Left lung (tissue), 10 donors: Measurements from ENCODE around the gene PLEKHF1. TPM values are rescaled to one million over a fixed set of nuclear protein-coding genes. Genes with fewer than 3 reads are reported as not detected.
A peak's percentile ranks its signal among the peaks of the same experiment; 100 is the strongest.

ENCODE experiments used
- ATAC-seq: fragments of 200-7000 bp; cut with Tn5 transposase; one replicate; pipeline ENCODE4 v1.9.1; 2020; ENCODE audit warnings: moderate library complexity
- DNase-seq, 4 donors: peaks; one replicate each; pipeline ENCODE4 v3.0.0-alpha.2; 2013 to 2020
- H3K27ac ChIP-seq, 2 donors: fragments of 200-600 bp; sonication (generic) in 1 of 2; one replicate each; pipeline versions ENCODE4 v1.5.0 to v1.8.0; 2020 to 2021
- H3K27me3 ChIP-seq, 2 donors: fragments of 200-600 bp; sonication (generic) in 1 of 2; one replicate each; pipeline versions ENCODE4 v1.5.0 to v1.8.0; 2020 to 2021
- H3K36me3 ChIP-seq, 2 donors: fragments of 200-600 bp; sonication (generic) in 1 of 2; one replicate each; pipeline versions ENCODE4 v1.5.0 to v1.8.0; 2020 to 2021
- H3K4me1 ChIP-seq, 2 donors: fragments of 200-600 bp; one replicate each; pipeline ENCODE4 v1.8.0; 2021
- H3K4me3 ChIP-seq, 2 donors: fragments of 200-600 bp; sonication (generic) in 1 of 2; one replicate each; pipeline versions ENCODE4 v1.5.0 to v1.8.0; 2020 to 2021; ENCODE audit warnings: mild to moderate bottlenecking in 1 of 2
- H3K9me3 ChIP-seq, 2 donors: fragments of 200-600 bp; sonication (generic) in 1 of 2; one replicate each; pipeline versions ENCODE4 v1.5.0 to v1.8.0; 2020 to 2021
- intact Hi-C, 2 donors: fragments of 100-400 bp; cut with DNase I; formaldehyde crosslinking; loops; one replicate each; pipeline versions ENCODE4 v1.11.2 to v1.14.2; 2022
- polyA plus RNA-seq, 6 donors: library from polyadenylated mRNA; unstranded; fragments of 120-200 nt; gene quantifications; one replicate each; pipeline ENCODE4 v1.2.1, GENCODE V29; 2013; ENCODE audit not compliant: insufficient read length in 6 of 6
- total RNA-seq, 2 donors: library from RNA; stranded (reverse); fragmentation: NEBNext Ultra II Directional; extraction: Animal tissue kit (Norgen Biotek cat#: 25700); gene quantifications; one replicate each; pipeline ENCODE4 v1.2.1, GENCODE V29; 2021
- TF ChIP-seq, protein P1 (sequence below), 2 donors: fragments of 200-600 bp; sonication (generic) in 1 of 2; IDR thresholded peaks; one replicate each; pipeline versions ENCODE4 v1.5.0 to v1.8.0; 2021; ENCODE audit warnings: antibody characterized with exemption in 2 of 2
- donor health status: DM: no; HTN: yes; CAD: no.
- donor health status: DM: no; HTN: no; CAD: no.

Gene PLEKHF1
- total and polyA plus RNA-seq, 8 donors = 1.00 to 8.5 (median 1.2) TPM

DNA sequence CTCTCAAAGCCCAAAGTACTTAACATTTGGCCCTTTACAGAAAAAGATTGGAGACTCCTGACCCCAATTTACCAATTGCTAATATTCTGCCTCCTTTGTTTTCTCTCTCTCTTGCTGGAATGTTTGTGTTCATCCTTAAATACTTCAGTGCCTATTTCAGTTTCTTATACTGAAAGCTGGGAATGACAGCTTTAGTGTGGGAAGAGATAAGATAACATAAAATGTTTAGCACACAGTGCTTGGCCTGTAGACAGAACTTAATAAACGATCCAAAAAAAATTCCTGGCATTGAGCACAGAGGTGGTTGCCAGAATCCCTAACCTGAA is 3.0 kb upstream of the PLEKHF1 start:
- TF ChIP-seq, protein P1, sequence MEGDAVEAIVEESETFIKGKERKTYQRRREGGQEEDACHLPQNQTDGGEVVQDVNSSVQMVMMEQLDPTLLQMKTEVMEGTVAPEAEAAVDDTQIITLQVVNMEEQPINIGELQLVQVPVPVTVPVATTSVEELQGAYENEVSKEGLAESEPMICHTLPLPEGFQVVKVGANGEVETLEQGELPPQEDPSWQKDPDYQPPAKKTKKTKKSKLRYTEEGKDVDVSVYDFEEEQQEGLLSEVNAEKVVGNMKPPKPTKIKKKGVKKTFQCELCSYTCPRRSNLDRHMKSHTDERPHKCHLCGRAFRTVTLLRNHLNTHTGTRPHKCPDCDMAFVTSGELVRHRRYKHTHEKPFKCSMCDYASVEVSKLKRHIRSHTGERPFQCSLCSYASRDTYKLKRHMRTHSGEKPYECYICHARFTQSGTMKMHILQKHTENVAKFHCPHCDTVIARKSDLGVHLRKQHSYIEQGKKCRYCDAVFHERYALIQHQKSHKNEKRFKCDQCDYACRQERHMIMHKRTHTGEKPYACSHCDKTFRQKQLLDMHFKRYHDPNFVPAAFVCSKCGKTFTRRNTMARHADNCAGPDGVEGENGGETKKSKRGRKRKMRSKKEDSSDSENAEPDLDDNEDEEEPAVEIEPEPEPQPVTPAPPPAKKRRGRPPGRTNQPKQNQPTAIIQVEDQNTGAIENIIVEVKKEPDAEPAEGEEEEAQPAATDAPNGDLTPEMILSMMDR (IDR thresholded peaks at IDR 0.05) = no peak
- Histone ChIP-seq H3K36me3 (no peaks in the 10 kb centered on the region), H3K4me1 (peaks cover 9 to 24% of the 10 kb centered on the region in 2 donors), H3K4me3 (no peak overlapping the region), H3K9me3 (no peaks in the 10 kb centered on the region), H3K27me3 (peaks cover 0 to 12% of the 10 kb centered on the region in 2 donors), H3K27ac (peak overlapping the region; percentile 35 to 89)
- DNase-seq (no peak), ATAC-seq (no peak)
- intact Hi-C loops = no loop called here

DNA sequence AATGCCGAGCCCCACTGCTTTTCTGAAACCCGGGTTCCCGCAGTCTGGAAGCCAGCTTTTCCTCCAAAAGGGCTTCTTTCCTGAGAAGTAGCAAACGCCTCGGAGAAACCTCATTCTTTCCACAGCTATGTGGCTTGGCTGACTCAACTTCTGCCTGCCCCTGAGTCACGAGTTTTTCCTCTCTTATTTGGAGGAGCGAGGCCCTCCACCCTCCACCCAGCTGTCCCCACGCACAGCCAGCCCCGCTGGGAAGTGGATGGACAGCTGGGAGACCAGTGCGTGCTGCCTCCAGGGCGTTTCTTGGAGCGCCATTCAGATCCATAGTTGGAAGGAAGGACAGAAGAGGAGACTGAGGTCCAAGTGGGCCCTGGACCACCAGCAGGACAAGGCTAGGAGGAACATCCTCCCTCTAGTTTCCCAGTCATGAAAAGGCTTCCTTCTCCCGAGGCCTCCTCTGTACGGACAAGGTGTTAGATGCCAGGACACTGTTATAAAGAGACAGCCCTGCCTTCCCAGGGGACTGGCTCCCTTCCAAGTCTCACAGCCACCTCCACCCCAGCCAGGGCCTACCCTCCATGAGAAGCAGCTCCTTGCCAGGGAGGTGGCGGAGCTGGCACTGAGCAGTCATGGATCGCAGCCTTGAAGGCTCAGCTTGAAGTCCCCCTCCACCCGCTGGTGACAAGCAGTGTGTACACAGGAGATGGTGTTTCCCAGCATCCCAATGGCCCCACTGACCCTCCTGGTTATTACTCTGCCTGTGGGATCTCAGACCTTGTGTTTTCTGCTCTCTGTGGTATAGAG is 2.5 kb upstream of the PLEKHF1 start:
- peak; percentile 19 for ATAC-seq
- peaks cover 13 to 29% of the 10 kb centered on the region in 2 donors for H3K4me1 ChIP-seq
- H3K27me3 ChIP-seq = peaks cover 0 to 12% of the 10 kb centered on the region in 2 donors
- intact Hi-C loops = no loop called here
- no peaks in the 10 kb centered on the region for H3K36me3 ChIP-seq
- peak overlapping the region; percentile 35 to 89 for H3K27ac ChIP-seq
- peak in 2 of 4 donors; percentile 60 to 70 for DNase-seq
- TF ChIP-seq, protein P1 (IDR thresholded peaks at IDR 0.05) = no peak
- H3K9me3 ChIP-seq = no peaks in the 10 kb centered on the region
- H3K4me3 ChIP-seq = no peak overlapping the region

DNA sequence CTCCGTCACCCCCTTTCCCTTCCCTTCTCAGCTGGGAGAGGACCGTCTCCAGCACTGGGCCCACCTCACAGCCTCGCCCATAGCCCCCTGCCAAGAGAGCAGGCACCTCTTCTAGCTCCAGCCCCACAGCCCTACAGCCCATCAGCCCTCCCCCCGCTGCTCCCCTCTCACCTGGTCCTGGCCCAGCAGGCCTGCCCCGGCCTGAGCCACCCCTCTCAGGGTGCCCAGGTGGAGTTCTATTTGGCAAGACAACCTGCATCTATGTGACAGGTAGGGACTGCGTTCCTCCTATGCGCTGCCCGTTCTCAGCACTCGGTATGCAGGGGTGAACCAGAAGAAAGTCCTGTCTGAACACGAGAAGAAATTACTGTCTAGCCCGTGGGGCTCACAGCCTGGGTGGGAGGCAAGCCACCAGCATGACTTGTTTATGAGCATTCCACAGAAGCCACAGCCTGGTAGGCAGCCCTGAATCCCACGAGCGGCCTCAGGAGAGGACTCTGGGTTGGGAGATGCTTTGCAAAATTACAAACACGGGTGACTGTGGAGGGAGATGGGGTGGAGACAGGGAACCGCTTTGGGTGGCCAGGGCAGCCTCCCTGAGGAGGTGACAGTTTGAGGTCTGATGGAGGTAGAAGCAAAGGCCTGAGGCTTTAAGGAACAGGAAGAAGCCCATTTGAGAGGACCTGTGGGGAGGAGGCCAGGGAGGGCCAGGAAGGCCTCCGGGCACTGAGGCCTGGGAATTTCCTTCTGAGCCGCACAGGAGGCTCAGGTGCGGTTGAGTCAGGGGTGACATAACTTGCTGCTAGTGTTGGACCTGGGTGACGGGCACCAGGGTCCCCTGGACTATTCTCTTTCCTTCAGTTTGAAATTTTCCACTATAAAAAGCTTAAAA is 1.2 kb upstream of the PLEKHF1 start:
- Histone ChIP-seq H3K4me1 (peaks cover 13 to 40% of the 10 kb centered on the region in 2 donors), H3K27me3 (peaks cover 0 to 12% of the 10 kb centered on the region in 2 donors), H3K36me3 (no peaks in the 10 kb centered on the region), H3K27ac (peak overlapping the region in 1 of 2 donors; percentile 89), H3K4me3 (peak overlapping the region in 1 of 2 donors; percentile 68), H3K9me3 (no peaks in the 10 kb centered on the region)
- intact Hi-C loops = no loop called here
- ATAC-seq (no peak), DNase-seq (peak in 1 of 4 donors; percentile 61)
- TF ChIP-seq, protein P1 (IDR thresholded peaks at IDR 0.05) = no peak

DNA sequence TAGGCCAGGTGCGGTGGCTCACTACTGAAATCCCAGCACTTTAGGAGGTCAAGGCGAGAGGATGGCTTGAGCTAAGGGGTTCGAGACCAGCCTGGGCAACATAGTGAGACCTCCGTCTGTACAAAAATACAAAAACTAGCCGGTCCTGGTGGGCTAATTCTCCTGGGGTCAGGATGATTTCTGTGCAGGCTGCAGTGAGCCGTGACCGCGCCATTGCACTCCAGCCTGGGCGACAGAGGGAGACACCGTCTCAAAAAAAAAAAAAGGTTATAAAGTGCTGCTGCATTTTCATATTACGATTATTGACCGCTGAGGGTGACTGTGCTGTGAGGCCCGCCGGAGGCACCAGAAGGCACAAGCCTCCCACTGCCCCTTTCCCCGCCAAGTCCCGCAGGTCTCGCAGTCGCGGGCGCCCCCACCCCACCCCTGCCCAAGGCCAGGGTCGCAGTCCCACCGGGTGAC is 477 bp upstream of the PLEKHF1 start:
- Histone ChIP-seq H3K27ac (peak overlapping the region; percentile 77 to 81), H3K4me3 (peak overlapping the region; percentile 61 to 68), H3K36me3 (no peaks in the 10 kb centered on the region), H3K27me3 (peaks cover 0 to 12% of the 10 kb centered on the region in 2 donors), H3K4me1 (peaks cover 13 to 47% of the 10 kb centered on the region in 2 donors), H3K9me3 (no peaks in the 10 kb centered on the region)
- DNase-seq (no peak), ATAC-seq (no peak)
- intact Hi-C loops = no loop called here
- TF ChIP-seq, protein P1 (IDR thresholded peaks at IDR 0.05) = no peak
